Hepatocyte (in vitro differentiated cells): ENCODE measurements around the gene FBH1.

Experiments
- EZH2 ChIP-seq: fragments of 200-600 bp; sonication (generic); IDR thresholded peaks from 2 replicates; pipeline ENCODE4 v1.6.1; 2016; ENCODE audit warnings: antibody characterized with exemption, mild to moderate bottlenecking, borderline replicate concordance
- EZH2phosphoT487 ChIP-seq: fragments of 200-600 bp; sonication (generic); IDR thresholded peaks from one replicate; pipeline ENCODE4 v1.6.1; 2018; ENCODE audit warnings: antibody characterized with exemption, mild to moderate bottlenecking, low read depth, moderate library complexity; ENCODE audit not compliant: unreplicated experiment, severe bottlenecking
- TF ChIP-seq, protein P1 (sequence below): fragments of 200-600 bp; sonication (generic); IDR thresholded peaks from 2 replicates; pipeline ENCODE4 v1.5.1; 2016; ENCODE audit warnings: antibody characterized with exemption, mild to moderate bottlenecking; ENCODE audit not compliant: poor library complexity

DNA sequence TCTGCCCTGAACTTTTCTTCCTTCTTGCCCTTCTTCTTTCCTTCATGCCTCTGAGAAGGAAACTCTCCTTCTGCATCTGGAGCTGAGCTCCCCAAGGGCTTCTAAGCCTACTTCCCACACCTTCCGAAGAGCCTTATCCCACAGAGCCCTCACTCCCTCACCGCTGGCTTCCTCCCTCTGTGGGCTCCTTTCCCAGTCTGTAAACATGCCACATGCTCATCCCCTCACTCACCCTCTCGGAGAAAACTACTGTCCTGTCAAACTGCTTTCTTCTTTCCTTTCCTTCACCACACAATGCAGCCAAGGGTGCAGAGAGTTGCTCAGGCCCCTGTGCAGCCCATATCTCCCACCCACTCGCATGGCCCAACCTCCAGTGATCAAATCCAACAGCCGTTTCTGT, 18.4 kb upstream of the FBH1 start:
- no peak for TF ChIP-seq EZH2
- TF ChIP-seq, protein P1, sequence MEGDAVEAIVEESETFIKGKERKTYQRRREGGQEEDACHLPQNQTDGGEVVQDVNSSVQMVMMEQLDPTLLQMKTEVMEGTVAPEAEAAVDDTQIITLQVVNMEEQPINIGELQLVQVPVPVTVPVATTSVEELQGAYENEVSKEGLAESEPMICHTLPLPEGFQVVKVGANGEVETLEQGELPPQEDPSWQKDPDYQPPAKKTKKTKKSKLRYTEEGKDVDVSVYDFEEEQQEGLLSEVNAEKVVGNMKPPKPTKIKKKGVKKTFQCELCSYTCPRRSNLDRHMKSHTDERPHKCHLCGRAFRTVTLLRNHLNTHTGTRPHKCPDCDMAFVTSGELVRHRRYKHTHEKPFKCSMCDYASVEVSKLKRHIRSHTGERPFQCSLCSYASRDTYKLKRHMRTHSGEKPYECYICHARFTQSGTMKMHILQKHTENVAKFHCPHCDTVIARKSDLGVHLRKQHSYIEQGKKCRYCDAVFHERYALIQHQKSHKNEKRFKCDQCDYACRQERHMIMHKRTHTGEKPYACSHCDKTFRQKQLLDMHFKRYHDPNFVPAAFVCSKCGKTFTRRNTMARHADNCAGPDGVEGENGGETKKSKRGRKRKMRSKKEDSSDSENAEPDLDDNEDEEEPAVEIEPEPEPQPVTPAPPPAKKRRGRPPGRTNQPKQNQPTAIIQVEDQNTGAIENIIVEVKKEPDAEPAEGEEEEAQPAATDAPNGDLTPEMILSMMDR = no peak
- TF ChIP-seq EZH2phosphoT487 = no peak
